NCI-H446 (cell line): ENCODE data around the gene IRF3.

Source experiments
- DNase-seq, 2 experiments: peaks; one replicate each; lab custom pipeline; 2025; lab: John Stamatoyannopoulos, UW

The IRF3 gene

GRCh38 chr19:49669516-49669915 lies 3.9 kb upstream of the IRF3 start:
- DNase-seq: no peak

GRCh38 chr19:49667473-49667872 lies 1.8 kb upstream of the IRF3 start:
- no peak for DNase-seq

GRCh38 chr19:49666120-49666444 lies 425 bp upstream of the IRF3 start:
- no peak for DNase-seq

GRCh38 chr19:49665036-49665350 lies 664 bp downstream of the IRF3 start:
- no peak for DNase-seq

GRCh38 chr19:49664171-49665035 lies 1.3 kb downstream of the IRF3 start:
- peak; percentile 42 to 78 for DNase-seq

GRCh38 chr19:49663224-49663623 lies 2.4 kb downstream of the IRF3 start:
- no peak for DNase-seq

GRCh38 chr19:49662011-49662410 lies 3.6 kb downstream of the IRF3 start:
- DNase-seq: no peak

- no peak for DNase-seq
Measured at GRCh38 chr19:49660338-49660961, 5.2 kb downstream of the IRF3 start.

- no peak for DNase-seq
Measured at GRCh38 chr19:49658566-49659442, 6.9 kb downstream of the IRF3 start.

- DNase-seq: no peak
Measured at GRCh38 chr19:49658139-49658517, 7.5 kb downstream of the IRF3 start.

- no peak for DNase-seq
Measured at GRCh38 chr19:49657493-49658138, 8.0 kb downstream of the IRF3 start.

- no peak for DNase-seq
Measured at GRCh38 chr19:49656456-49657109, 9.1 kb downstream of the IRF3 start.

GRCh38 chr19:49655570-49656455 lies 9.8 kb downstream of the IRF3 start:
- DNase-seq: no peak

GRCh38 chr19:49654581-49654980 lies 11.1 kb downstream of the IRF3 start:
- DNase-seq: no peak

- no peak for DNase-seq
Measured at GRCh38 chr19:49653466-49653806, 12.2 kb downstream of the IRF3 start.

GRCh38 chr19:49652551-49653465 lies 12.8 kb downstream of the IRF3 start:
- DNase-seq: no peak

GRCh38 chr19:49651820-49652550 lies 13.7 kb downstream of the IRF3 start:
- DNase-seq: no peak

- DNase-seq: no peak
Measured at GRCh38 chr19:49651029-49651819, 14.4 kb downstream of the IRF3 start.
